A673 (cell line): ENCODE measurements around the gene CASQ2. TPM values are rescaled to one million over a fixed set of nuclear protein-coding genes. Genes with fewer than 3 reads are reported as not detected.

Experiments used
- BruUV-seq: library from RNA; stranded (reverse); fragments of 400-500 nt; replicated peaks from 2 replicates; lab custom pipeline; 2021; lab: Mats Ljungman, UMichigan
- CTCF ChIA-PET: fragments of 300-600 bp; sonication (Branson Sonifier 250); formaldehyde crosslinking; loops from one replicate; lab custom pipeline; 2022; ENCODE audit warnings: antibody characterized with exemption; lab: Charles Lee
- POLR2A ChIA-PET: fragments of 300-600 bp; sonication (Branson Sonifier 250); formaldehyde crosslinking; loops from one replicate; lab custom pipeline; 2022; ENCODE audit warnings: antibody characterized with exemption; ENCODE audit not compliant: low non-redundant PET; lab: Charles Lee
- DNase-seq: peaks from one replicate; pipeline ENCODE4 v3.0.0-alpha.2; 2015; ENCODE audit warnings: low spot score
- H3K27ac ChIP-seq: fragments of 200-600 bp; sonication (generic); 2 replicates; pipeline ENCODE4 v1.5.1; 2016; ENCODE audit warnings: mixed run types, low read depth, mild to moderate bottlenecking, mixed read lengths, antibody characterized with exemption, low read length; ENCODE audit not compliant: poor library complexity, severe bottlenecking
- H3K27me3 ChIP-seq: fragments of 200-600 bp; sonication (generic); replicated peaks from 2 replicates; pipeline ENCODE4 v1.6.1; 2017; ENCODE audit warnings: mixed run types, low read depth, mild to moderate bottlenecking, mixed read lengths, antibody characterized with exemption, low read length; ENCODE audit not compliant: insufficient read depth, poor library complexity
- H3K36me3 ChIP-seq: fragments of 200-600 bp; sonication (generic); 2 replicates; pipeline ENCODE4 v1.6.1; 2016; ENCODE audit warnings: mixed run types, mild to moderate bottlenecking, mixed read lengths, antibody characterized with exemption, low read length; ENCODE audit not compliant: insufficient read depth, poor library complexity, severe bottlenecking
- H3K4me1 ChIP-seq: fragments of 200-600 bp; sonication (generic); 2 replicates; pipeline ENCODE4 v1.6.1; 2017; ENCODE audit warnings: mixed run types, mild to moderate bottlenecking, mixed read lengths, antibody characterized with exemption, low read length; ENCODE audit not compliant: insufficient read depth, poor library complexity, severe bottlenecking
- H3K4me3 ChIP-seq: fragments of 200-600 bp; sonication (generic); 2 replicates; pipeline ENCODE4 v1.5.1; 2016; ENCODE audit warnings: low read depth, mixed run types, mild to moderate bottlenecking, mixed read lengths, low read length; ENCODE audit not compliant: poor library complexity, severe bottlenecking
- H3K9me3 ChIP-seq: fragments of 200-600 bp; sonication (generic); 2 replicates; pipeline ENCODE4 v1.6.1; 2016; ENCODE audit warnings: mixed run types, low read depth, mild to moderate bottlenecking, mixed read lengths, antibody characterized with exemption, low read length; ENCODE audit not compliant: poor library complexity, severe bottlenecking
- CTCF ChIP-seq: fragments of 300-800, 200-600 bp; sonication (generic); conservative IDR thresholded peaks from 2 replicates; pipeline ENCODE4 v1.5.1; 2017; ENCODE audit warnings: low read depth, mild to moderate bottlenecking, antibody characterized with exemption, low read length, moderate library complexity, mixed read lengths
- EZH2 ChIP-seq: fragments of 200-600 bp; sonication (generic); IDR thresholded peaks from 2 replicates; pipeline ENCODE4 v1.6.1; 2017; ENCODE audit warnings: borderline replicate concordance, low read depth, mild to moderate bottlenecking, mixed read lengths, antibody characterized with exemption, low read length; ENCODE audit not compliant: poor library complexity, severe bottlenecking
- intact Hi-C: fragments of 100-400 bp; cut with micrococcal nuclease; formaldehyde crosslinking; loops from one replicate; pipeline ENCODE4 v1.10.0; 2022; ENCODE audit not compliant: unreplicated experiment
- total RNA-seq: library from RNA; stranded (reverse); gene quantifications from 2 replicates; pipeline ENCODE4 v1.2.3, GENCODE V29; 2021

Gene CASQ2
- total RNA-seq, 1 experiment from 2014 or later: 0.52 TPM

GRCh38 chr1:115714572-115715141, 53.9 kb downstream of the CASQ2 start:
- no peak for DNase-seq
- BruUV-seq: no TSS peak
- no peaks in the 10 kb centered on the region for H3K27me3 ChIP-seq
- H3K36me3 ChIP-seq: no peaks in the 10 kb centered on the region
- intact Hi-C loops: loop anchor here (5.0 kb wide), 1 partner anchor 268 kb away; no protein-coding TSS in a partner anchor
- TF ChIP-seq CTCF (no peak), EZH2 (no peak)
- no peak overlapping the region for H3K4me3 ChIP-seq
- no peak overlapping the region for H3K27ac ChIP-seq
- ChIA-PET POLR2A (no interaction called here), CTCF (no interaction called here)
- no peaks in the 10 kb centered on the region for H3K4me1 ChIP-seq
- H3K9me3 ChIP-seq: no peaks in the 10 kb centered on the region

GRCh38 chr1:115713906-115714305, 54.6 kb downstream of the CASQ2 start:
- H3K4me1 ChIP-seq: no peaks in the 10 kb centered on the region
- H3K36me3 ChIP-seq: no peaks in the 10 kb centered on the region
- intact Hi-C loops: no loop called here
- TF ChIP-seq EZH2: no peak
- CTCF ChIA-PET: no interaction called here
- no peak overlapping the region for H3K27ac ChIP-seq
- no peak overlapping the region for H3K4me3 ChIP-seq
- POLR2A ChIA-PET: no interaction called here
- H3K9me3 ChIP-seq: no peaks in the 10 kb centered on the region
- BruUV-seq: no TSS peak
- no peak for DNase-seq
- no peaks in the 10 kb centered on the region for H3K27me3 ChIP-seq

GRCh38 chr1:115712911-115713609, 55.5 kb downstream of the CASQ2 start:
- H3K27me3 ChIP-seq: no peaks in the 10 kb centered on the region
- ChIA-PET CTCF (no interaction called here), POLR2A (interaction anchor here (0.6 kb wide), 1 partner anchor 153 kb away, joined by 3 read pairs; no protein-coding TSS in a partner anchor)
- BruUV-seq: no TSS peak
- H3K9me3 ChIP-seq: no peaks in the 10 kb centered on the region
- TF ChIP-seq CTCF: no peak
- TF ChIP-seq EZH2: no peak
- no peaks in the 10 kb centered on the region for H3K36me3 ChIP-seq
- intact Hi-C loops: no loop called here
- no peak overlapping the region for H3K27ac ChIP-seq
- no peak overlapping the region for H3K4me3 ChIP-seq
- no peaks in the 10 kb centered on the region for H3K4me1 ChIP-seq
- DNase-seq: no peak
